T47D (cell line): ENCODE measurements around the gene ITPR2.
"Not testable (repeated sequence)": the region's sequence is repeated elsewhere in the genome, so short reads cannot be mapped to it uniquely, and the experiment has no call there.

Experiments used
- DNase-seq, 2 experiments: peaks; one replicate each; pipeline versions ENCODE4 v3.0.0 to v3.0.0-alpha.2; 2011 to 2012; ENCODE audit warnings: low read depth in 1 of 2, low spot score in 1 of 2
- JUND ChIP-seq: IDR thresholded peaks from 2 replicates; pipeline ENCODE4 v1.6.1; 2012; ENCODE audit warnings: low read depth
- in situ Hi-C: cut with HindIII; loops from 2 replicates; pipeline ENCODE4 v1.10.0; 2016; ENCODE audit warnings: low sequenced_read_pairs, low pct_unique_long_range_greater_than_20kb

ITPR2 gene

DNA sequence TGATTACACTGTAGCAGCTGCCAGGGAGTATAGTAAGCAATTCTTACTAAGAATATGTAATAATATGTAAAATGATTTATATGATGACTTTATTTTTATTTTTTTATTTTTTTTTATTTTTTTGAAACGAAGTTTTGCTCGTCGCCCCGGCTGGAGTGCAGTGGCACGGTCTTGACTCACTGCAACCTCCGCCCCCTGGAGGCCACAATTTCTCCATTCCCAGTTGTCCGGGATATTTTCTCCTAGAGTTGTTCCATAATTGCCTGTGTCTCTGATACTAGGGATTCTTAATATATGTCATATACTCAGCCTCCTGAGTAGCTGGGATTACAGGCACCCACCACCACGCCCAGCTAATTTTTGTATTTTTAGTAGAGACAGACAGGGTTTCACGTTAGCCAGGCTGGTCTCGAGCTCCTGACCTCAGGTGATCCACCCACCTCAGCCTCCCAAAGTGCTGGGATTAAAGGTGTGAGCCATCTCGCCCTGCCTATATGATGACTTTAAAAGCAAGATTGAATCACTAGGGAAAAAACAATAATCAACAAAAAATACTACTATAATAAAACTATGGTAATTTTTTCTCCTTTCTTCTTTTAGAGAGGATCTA is 12.2 kb upstream of the ITPR2 start:
- TF ChIP-seq JUND = no peak
- DNase-seq = peak in 1 of 2 experiments; percentile 70
- in situ Hi-C loops = no loop called here

GRCh38 chr12:26843311-26843710 is 10.3 kb upstream of the ITPR2 start:
- in situ Hi-C loops = no loop called here
- DNase-seq = no peak
- TF ChIP-seq JUND = no peak

GRCh38 chr12:26841085-26841484 is 8.1 kb upstream of the ITPR2 start:
- no peak for DNase-seq
- in situ Hi-C loops = no loop called here
- no peak for TF ChIP-seq JUND

DNA sequence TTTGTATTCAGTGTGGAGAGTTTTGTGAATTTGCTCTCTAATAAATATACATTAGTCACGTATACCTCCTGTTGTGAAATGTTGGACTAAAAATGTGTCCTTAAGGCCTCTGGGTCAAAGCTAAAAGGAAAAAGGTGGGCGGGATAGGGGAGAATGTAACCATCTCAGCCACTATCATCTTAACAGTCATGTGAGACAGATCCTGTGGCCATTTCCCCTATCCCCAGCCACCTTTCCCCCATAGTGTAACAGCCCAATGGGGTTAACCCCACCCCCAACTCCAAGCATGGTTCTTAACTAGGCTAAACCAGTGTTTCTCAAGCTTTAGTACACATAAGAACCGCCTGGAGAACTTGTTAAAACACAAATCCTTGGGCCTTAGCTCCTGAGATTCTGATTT is 6.5 kb upstream of the ITPR2 start:
- no peak for DNase-seq
- in situ Hi-C loops = no loop called here
- TF ChIP-seq JUND = no peak

DNA sequence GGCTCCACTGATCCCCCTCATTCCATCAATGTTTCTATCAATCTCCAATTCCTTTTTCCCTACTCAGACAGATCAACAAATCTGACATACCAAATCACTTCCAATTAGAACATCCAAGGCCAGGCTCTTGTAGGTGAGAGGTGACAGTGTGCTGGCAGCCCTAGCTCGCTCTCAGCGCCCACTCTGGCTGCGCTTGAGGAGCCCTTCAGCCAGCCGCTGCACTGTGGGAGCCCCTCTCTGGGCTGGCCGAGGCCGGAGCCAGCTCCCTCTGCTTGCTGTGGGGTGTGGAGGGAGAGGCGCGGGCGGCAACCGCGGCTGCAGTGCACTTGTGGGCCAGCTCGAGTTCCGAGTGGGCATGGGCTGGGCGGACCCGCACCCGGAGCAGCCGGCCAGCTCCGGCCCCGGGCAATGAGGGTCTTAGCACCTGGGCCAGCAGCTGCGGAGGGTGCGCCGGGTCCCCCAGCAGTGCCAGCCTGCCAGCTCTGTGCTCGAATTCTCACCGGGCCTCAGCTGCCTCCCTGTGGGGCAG is 6.0 kb upstream of the ITPR2 start:
- TF ChIP-seq JUND = no peak
- in situ Hi-C loops = no loop called here
- no peak for DNase-seq

DNA sequence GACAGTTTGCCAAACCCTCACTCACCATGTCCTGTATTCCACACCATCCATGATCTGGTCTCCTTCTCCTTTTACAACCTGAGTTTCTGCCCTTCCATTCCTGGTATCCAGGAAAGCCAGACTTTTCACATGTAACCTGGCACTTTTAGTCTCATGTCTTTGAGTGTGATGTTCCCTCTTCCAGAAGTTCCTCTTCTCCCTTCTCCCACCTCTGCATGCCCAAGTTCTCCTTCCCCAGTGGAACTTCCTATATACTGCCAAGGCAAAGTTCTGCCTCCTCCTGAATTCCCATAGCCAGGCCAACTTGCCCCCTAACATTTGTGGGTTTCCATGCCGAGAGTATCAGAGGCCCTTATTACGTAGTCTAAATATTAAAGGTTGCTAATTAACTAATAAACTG is 3.2 kb upstream of the ITPR2 start:
- no peak for TF ChIP-seq JUND
- no peak for DNase-seq
- in situ Hi-C loops = no loop called here

DNA sequence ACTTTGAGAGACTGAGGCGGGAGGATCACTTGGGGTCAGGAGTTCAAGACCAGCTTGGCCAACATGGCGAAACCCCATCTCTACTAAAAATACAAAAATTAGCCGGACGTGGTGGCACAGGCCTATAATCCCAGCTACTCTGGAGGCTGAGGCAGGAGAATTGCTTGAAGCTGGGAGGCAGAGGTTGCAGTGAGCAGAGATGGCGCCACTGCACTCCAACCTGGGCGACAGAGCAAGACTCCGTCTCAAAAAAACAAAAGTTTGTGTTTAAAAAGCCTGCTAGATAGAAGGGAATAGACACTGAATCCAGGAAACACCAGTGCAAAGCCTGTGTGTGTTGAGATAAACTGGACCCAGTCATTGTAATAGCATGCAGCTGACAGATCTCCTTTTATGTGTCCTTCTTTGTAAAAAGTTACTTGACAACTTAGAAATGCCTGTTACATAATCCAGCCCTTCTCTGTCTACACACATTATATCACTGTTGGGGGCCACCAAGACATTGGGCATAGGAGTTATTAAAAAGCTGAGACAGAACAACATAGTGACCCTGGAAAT is 1.6 kb upstream of the ITPR2 start:
- in situ Hi-C loops, DNase-seq: not testable (repeated sequence)

DNA sequence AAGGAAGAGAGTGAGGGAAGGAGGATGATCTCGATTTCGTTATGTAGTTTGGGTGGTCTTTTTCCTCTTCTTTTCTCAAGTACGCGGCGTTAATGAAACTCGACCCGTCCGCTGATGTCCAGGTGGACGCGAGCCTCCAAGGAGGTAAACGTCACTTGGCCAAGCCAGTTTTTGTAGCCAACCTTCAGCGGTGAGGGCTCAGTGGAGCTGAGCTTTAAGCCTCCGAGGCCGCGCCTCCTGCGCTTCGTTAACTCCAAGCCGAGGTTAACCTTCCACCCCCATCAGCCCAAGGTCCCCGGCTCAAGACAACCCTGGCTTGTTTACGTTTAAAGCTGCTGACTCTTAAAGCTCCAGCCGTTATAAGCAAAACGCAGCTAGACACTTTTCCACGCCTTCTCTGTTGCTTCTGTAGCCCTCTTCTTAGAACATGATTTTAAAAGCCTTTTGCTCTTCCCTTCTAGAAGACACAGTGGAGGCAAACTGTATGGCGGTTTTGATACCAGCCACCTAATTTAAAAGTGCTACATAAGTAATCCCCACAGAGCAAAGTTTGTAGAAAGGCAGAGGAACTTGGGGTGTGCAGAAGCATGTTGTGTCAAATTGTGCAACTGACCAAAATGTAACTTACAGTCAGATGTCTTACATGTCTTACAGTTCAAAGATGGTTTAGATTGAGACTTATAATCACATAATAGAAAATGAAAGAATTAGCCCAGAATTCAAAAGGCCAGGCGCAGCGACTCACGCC is 923 bp upstream of the ITPR2 start:
- no peak for TF ChIP-seq JUND
- in situ Hi-C loops = no loop called here
- peak; percentile 64 to 76 for DNase-seq

- in situ Hi-C loops = no loop called here
- TF ChIP-seq JUND = no peak
- DNase-seq = peak; percentile 58 to 79
Observed at GRCh38 chr12:26831951-26832821, 808 bp downstream of the ITPR2 start.

DNA sequence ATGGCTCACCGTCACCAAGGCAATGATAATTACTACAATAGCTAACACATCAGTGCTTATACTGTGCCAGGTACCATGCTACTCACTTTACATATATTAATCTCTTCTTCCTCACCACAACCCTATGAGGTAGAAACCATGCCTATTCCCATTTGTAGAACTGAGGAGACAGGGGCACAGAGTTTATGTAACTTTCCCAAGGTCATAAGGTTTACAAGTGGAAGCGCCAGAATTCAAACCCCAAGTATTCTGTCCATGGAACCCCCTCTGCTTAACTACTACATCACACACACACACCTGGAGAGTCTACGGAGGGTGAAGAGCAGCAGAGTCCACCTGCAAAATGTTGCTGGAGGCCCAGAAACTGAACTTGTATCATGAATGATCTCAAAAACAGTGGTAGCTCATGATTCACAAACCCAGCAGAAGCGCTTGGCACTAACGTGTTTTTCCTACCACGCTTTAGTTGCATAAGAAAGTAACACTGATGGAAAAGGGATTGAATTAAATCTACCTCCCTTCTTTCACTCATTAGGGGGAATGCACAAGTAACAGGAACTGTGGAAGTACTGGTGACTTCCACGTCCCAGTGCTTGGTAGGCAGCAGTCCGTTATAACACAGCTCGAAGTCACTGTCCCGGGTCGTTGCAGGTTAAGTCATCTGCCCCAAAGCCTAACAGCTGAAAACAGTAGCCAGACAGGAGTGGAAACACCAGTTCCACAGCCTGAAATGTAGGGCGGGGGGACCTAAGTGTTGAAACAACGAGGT is 2.0 kb downstream of the ITPR2 start:
- DNase-seq = peak in 1 of 2 experiments; percentile 35
- TF ChIP-seq JUND = no peak
- in situ Hi-C loops = no loop called here

DNA sequence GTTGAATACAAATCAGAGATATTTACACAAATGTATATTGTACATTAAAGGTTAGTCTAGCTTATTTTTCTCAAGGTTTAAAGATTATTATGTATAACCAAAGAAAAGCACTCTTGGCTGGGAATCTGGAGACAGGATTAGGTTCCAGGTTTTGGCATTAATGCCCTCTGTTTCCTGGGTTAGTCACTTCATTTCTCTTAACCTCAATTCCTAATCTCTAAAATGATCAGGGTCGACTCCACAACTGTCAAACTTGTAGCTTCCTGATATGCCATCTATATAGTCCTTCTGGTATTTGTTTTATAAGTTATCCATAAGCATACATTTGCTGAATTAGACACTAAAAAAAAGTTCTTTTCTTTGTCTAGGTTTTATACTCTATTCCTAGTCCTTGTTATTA is 2.6 kb downstream of the ITPR2 start:
- TF ChIP-seq JUND = no peak
- DNase-seq = no peak
- in situ Hi-C loops = no loop called here
